Fibroblast of lung (primary cell): ENCODE results near the gene MRPS24.

Experiments used
- CTCF ChIP-seq, 2 donors: IDR thresholded peaks in 1 of 2; conservative IDR thresholded peaks in 1 of 2; 1 replicate in 1 of 2; 2 replicates in 1 of 2; pipeline ENCODE4 v1.5.1; 2011 to 2012; ENCODE audit warnings: low read length in 2 of 2, control low read depth in 1 of 2, inconsistent platforms in 1 of 2, low read depth in 1 of 2, mild to moderate bottlenecking in 1 of 2
- EZH2 ChIP-seq: IDR thresholded peaks from 2 replicates; pipeline ENCODE4 v1.5.1; 2012; ENCODE audit warnings: low read length, control low read depth, mild to moderate bottlenecking; ENCODE audit errors: missing control alignments

DNA sequence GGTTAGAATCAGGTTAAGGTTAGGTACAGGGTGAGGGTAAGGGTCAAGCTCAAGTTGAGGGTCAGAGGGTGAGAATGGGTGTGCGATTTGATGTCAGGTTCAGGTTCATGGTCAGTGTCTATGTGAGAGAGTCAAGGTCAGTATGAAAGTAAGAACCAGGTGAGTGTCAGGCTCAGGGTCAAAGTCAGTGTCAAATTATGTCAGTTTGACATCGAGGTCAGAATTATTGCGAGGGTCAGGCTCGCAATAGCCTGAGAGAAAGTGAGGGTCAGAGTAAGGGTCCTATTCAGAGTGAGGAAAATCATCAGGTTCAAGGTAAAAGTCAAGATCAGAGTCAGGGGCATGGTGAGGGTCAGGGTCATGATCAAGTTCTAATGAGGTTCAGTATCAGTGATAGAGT lies 13.0 kb downstream of the MRPS24 start:
- no peak for TF ChIP-seq CTCF (conservative IDR thresholded peaks at IDR 0.05 in 1 of 2, IDR thresholded peaks at IDR 0.05 in 1 of 2; ENCODE audit: low read depth in 1 of 2, low read length in 2 of 2)
- no peak for TF ChIP-seq EZH2
